Keratinocyte (primary cell): ENCODE data around the gene NEDD8. TPM values are rescaled to one million over a fixed set of nuclear protein-coding genes. Genes with fewer than 3 reads are reported as not detected.

Experiments used
- DNase-seq: peaks from one replicate; pipeline ENCODE4 v3.0.0-alpha.2; 2011; ENCODE audit warnings: low read depth, missing footprints, low spot score
- FAIRE-seq: peaks from 2 replicates; lab custom pipeline; 2011; peaks lifted over from hg19 to GRCh38; lab: Jason Lieb, UNC
- H2AFZ ChIP-seq: 2 replicates; pipeline ENCODE4 v1.6.0; 2012; ENCODE audit warnings: low read length, control low read depth, inconsistent platforms; ENCODE audit not compliant: control insufficient read depth
- H3K27ac ChIP-seq: 2 replicates; pipeline ENCODE4 v1.5.1; 2011; ENCODE audit warnings: low read length; ENCODE audit not compliant: control insufficient read depth, insufficient read depth
- H3K27me3 ChIP-seq: 3 replicates; pipeline ENCODE4 v1.6.0; 2011; ENCODE audit warnings: low read length; ENCODE audit not compliant: control insufficient read depth, insufficient read depth; ENCODE audit errors: extremely low read depth
- H3K36me3 ChIP-seq, 2 experiments: 2 replicates in 1 of 2; 3 replicates in 1 of 2; pipeline ENCODE4 v1.5.1; 2011; ENCODE audit warnings: low read length in 2 of 2, mild to moderate bottlenecking in 1 of 2; ENCODE audit not compliant: control insufficient read depth in 2 of 2, insufficient read depth in 2 of 2; ENCODE audit errors: extremely low read depth in 1 of 2
- H3K4me1 ChIP-seq: 3 replicates; pipeline ENCODE4 v1.5.1; 2011; ENCODE audit warnings: low read length; ENCODE audit not compliant: control insufficient read depth, insufficient read depth; ENCODE audit errors: extremely low read depth
- H3K4me2 ChIP-seq: 3 replicates; pipeline ENCODE4 v1.6.0; 2011; ENCODE audit warnings: low read depth, low read length; ENCODE audit not compliant: control insufficient read depth, insufficient read depth; ENCODE audit errors: extremely low read depth
- H3K4me3 ChIP-seq, 3 experiments: fragments of 200-600 bp in 1 of 3; sonication (generic) in 1 of 3; 2 replicates in 2 of 3; 3 replicates in 1 of 3; pipeline ENCODE4 v1.5.1; 2011 to 2016; ENCODE audit warnings: low read length in 3 of 3, mild to moderate bottlenecking in 3 of 3, control low read depth in 2 of 3, inconsistent platforms in 1 of 3, low read depth in 1 of 3, mixed read lengths in 1 of 3, mixed run types in 1 of 3, moderate library complexity in 1 of 3; ENCODE audit not compliant: control insufficient read depth in 2 of 3, insufficient read depth in 2 of 3; ENCODE audit errors: extremely low read depth in 1 of 3
- H3K79me2 ChIP-seq: 2 replicates; pipeline ENCODE4 v1.6.0; 2012; ENCODE audit warnings: low read length; ENCODE audit not compliant: control insufficient read depth, insufficient read depth
- H3K9ac ChIP-seq: 3 replicates; pipeline ENCODE4 v1.6.0; 2011; ENCODE audit warnings: low read length; ENCODE audit not compliant: control insufficient read depth, insufficient read depth; ENCODE audit errors: extremely low read depth
- H3K9me1 ChIP-seq: 3 replicates; pipeline ENCODE4 v1.6.0; 2011; ENCODE audit warnings: low read length; ENCODE audit not compliant: control insufficient read depth, insufficient read depth; ENCODE audit errors: extremely low read depth
- H3K9me3 ChIP-seq: 2 replicates; pipeline ENCODE4 v1.5.1; 2012; ENCODE audit warnings: low read depth, low read length; ENCODE audit not compliant: control insufficient read depth
- H4K20me1 ChIP-seq: 3 replicates; pipeline ENCODE4 v1.6.0; 2011; ENCODE audit warnings: low read length; ENCODE audit not compliant: control insufficient read depth, insufficient read depth; ENCODE audit errors: extremely low read depth
- CTCF ChIP-seq, 3 experiments: IDR thresholded peaks in 1 of 3; conservative IDR thresholded peaks in 1 of 3; optimal IDR thresholded peaks in 1 of 3; 2 replicates in 2 of 3; 3 replicates in 1 of 3; pipeline versions ENCODE3 to v1.5.1; 2011; ENCODE audit warnings: low read length in 3 of 3, mild to moderate bottlenecking in 3 of 3, moderate library complexity in 2 of 3, control low read depth in 1 of 3, inconsistent platforms in 1 of 3; ENCODE audit not compliant: insufficient read depth in 2 of 3; ENCODE audit errors: extremely low read depth in 1 of 3
- EZH2 ChIP-seq: IDR thresholded peaks from one replicate; pipeline ENCODE4 v1.6.1; 2012; ENCODE audit warnings: inconsistent platforms, mild to moderate bottlenecking, low read length, moderate library complexity
- dilution Hi-C: fragments of 300-500 bp; cut with MboI; formaldehyde crosslinking; loops from one replicate; pipeline ENCODE4 v1.7.0; 2020; ENCODE audit warnings: low sequenced_read_pairs; ENCODE audit not compliant: extremely low pct_ligation_motif_present
- polyA plus RNA-seq, 5 experiments: library from polyadenylated mRNA; depleted of rRNA in 3 of 5; stranded (reverse) in 3 of 5; stranded (forward) in 1 of 5; unstranded in 1 of 5; fragments of >200 nt; gene quantifications; 1 replicate in 1 of 5; 2 replicates in 3 of 5; 3 replicates in 1 of 5; pipeline versions ENCODE4 v1.2.1 to v1.2.3, GENCODE V29; 2011 to 2012; ENCODE audit warnings: missing spikeins in 2 of 5, low read depth in 1 of 5, low replicate concordance in 1 of 5

Gene NEDD8
- polyA plus RNA-seq, 1 donor (not counting 4 experiments of a cell fraction or from before 2014, with no cell fraction given): 509 TPM

DNA sequence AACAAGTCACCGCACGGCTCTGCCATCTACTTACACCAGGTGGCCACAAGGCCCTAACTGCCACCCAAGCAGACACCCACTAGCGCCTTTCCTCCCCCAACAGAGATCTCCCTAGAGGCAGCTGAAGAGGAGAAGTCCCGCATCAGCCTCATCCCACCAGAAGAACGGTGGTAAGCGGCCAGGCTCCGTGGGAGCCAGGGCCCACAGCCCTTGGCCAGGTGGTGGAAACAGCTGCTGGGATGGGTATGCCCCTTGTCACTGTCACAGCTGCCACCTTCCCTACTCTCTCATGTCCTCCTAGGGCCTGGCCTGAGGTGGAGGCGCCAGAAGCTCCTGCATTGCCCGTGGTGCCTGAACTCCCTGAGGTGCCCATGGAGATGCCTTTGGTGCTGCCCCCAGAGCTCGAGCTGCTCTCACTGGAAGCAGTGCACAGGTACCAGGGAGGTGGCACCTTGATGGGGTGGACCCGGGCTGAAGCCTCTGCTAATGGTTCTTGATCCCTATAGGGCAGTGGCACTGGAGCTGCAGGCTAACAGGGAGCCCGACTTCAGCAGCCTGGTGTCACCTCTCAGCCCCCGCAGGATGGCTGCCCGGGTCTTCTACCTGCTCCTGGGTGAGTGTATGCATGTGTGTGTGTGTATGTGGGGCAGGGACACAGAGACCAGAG is 52.7 kb downstream of the NEDD8 start:
- no peak for TF ChIP-seq CTCF (optimal IDR thresholded peaks at IDR 0.05 in 1 of 3, IDR thresholded peaks at IDR 0.05 in 1 of 3, conservative IDR thresholded peaks at IDR 0.05 in 1 of 3; ENCODE audit: extremely low read depth in 1 of 3, insufficient read depth in 2 of 3, low read length in 3 of 3)
- no peak for TF ChIP-seq EZH2
- Histone ChIP-seq H2AFZ (no peak overlapping the region), H3K4me3 (no peak overlapping the region), H3K9me1 (no peaks in the 10 kb centered on the region), H4K20me1 (peaks cover 8% of the 10 kb centered on the region), H3K36me3 (peaks cover 40 to 53% of the 10 kb centered on the region in 2 experiments), H3K27ac (no peak overlapping the region), H3K27me3 (no peaks in the 10 kb centered on the region), H3K79me2 (no peaks in the 10 kb centered on the region), H3K9me3 (no peaks in the 10 kb centered on the region), H3K4me1 (no peaks in the 10 kb centered on the region), H3K4me2 (no peak overlapping the region), H3K9ac (no peak overlapping the region)
- dilution Hi-C loops: no loop called here
- no peak for DNase-seq
- no peak for FAIRE-seq

DNA sequence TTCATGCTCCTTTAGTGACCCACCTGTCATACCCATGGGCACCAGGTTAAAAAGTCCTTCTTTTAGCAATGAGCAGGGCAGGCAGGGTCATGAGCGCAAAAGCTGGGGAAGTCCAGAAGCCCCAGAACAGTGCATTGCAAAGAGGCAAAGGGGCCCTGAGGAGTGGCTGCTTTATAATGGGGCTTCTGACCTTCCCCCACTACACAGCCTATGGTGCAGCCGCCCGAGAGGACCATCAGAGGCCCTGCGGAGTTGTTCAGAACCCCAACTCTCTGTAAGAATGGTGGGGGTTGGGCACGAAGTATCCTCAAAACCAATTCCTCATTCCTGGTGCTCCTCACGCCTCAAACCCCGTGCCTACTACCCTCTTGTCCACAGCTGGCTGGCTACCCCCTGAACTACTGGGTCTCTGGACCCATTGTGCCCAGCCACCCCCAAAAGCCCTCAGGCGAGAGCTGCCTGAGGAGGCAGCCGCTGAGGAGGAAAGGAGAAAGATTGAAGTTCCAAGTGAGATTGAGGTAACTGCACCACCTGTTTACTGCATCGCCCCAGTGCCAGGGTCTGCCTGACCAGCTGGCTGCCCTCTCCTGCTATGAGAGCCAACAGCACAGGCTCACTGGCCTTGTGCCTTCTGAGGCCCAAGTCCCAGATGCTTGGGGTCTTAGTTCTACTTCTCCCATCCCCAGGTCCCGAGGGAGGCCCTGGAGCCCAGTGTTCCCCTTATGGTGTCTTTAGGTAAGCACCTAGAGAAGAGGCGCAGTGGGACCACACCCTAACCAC is 53.6 kb downstream of the NEDD8 start:
- Histone ChIP-seq H3K36me3 (peaks cover 39 to 50% of the 10 kb centered on the region in 2 experiments), H3K9me3 (no peaks in the 10 kb centered on the region), H4K20me1 (peaks cover 8% of the 10 kb centered on the region), H3K9ac (no peak overlapping the region), H3K27me3 (no peaks in the 10 kb centered on the region), H2AFZ (no peak overlapping the region), H3K79me2 (no peaks in the 10 kb centered on the region), H3K4me3 (no peak overlapping the region), H3K9me1 (no peaks in the 10 kb centered on the region), H3K27ac (no peak overlapping the region), H3K4me1 (no peaks in the 10 kb centered on the region), H3K4me2 (no peak overlapping the region)
- TF ChIP-seq CTCF (optimal IDR thresholded peaks at IDR 0.05 in 1 of 3, IDR thresholded peaks at IDR 0.05 in 1 of 3, conservative IDR thresholded peaks at IDR 0.05 in 1 of 3; ENCODE audit: extremely low read depth in 1 of 3, insufficient read depth in 2 of 3, low read length in 3 of 3): no peak
- dilution Hi-C loops: no loop called here
- no peak for DNase-seq
- no peak for FAIRE-seq
